ENCODE data around the gene NAPG.

- TF ChIP-seq CTCF (IDR thresholded peaks at IDR 0.05) (no peak), AFF4 (CRISPR knock-in tag; IDR thresholded peaks at IDR 0.05; ENCODE audit: borderline replicate concordance) (no peak), KAT7 (CRISPR knock-in tag; IDR thresholded peaks at IDR 0.05; ENCODE audit: borderline replicate concordance) (no peak), MAX (CRISPR knock-in tag; IDR thresholded peaks at IDR 0.05) (no peak), ZNF138 (CRISPR knock-in tag; conservative IDR thresholded peaks at IDR 0.05) (no peak)
- TF ChIP-seq, protein P1, sequence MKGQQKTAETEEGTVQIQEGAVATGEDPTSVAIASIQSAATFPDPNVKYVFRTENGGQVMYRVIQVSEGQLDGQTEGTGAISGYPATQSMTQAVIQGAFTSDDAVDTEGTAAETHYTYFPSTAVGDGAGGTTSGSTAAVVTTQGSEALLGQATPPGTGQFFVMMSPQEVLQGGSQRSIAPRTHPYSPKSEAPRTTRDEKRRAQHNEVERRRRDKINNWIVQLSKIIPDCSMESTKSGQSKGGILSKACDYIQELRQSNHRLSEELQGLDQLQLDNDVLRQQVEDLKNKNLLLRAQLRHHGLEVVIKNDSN (CRISPR knock-in tag; IDR thresholded peaks at IDR 0.05): no peak
These were observed 40.6 kb downstream of the NAPG start for GRCh38 chr18:10566390-10566789.
